KOPT-K1 (cell line): ENCODE results near the gene PRICKLE4.

Experiments used
- H3K27ac ChIP-seq: fragments of 200-600 bp; sonication (generic); 2 replicates; pipeline ENCODE4 v1.5.1; 2016; ENCODE audit warnings: antibody characterized with exemption, mild to moderate bottlenecking, low read depth, low read length; ENCODE audit not compliant: poor library complexity, severe bottlenecking
- H3K36me3 ChIP-seq: fragments of 200-600 bp; sonication (generic); 2 replicates; pipeline ENCODE4 v1.5.1; 2017; ENCODE audit warnings: antibody characterized with exemption, mild to moderate bottlenecking, low read length, moderate library complexity; ENCODE audit not compliant: insufficient read depth
- H3K9me3 ChIP-seq: fragments of 200-600 bp; sonication (generic); 2 replicates; pipeline ENCODE4 v1.5.1; 2017; ENCODE audit warnings: antibody characterized with exemption, low read length, mild to moderate bottlenecking; ENCODE audit not compliant: insufficient read depth, poor library complexity, severe bottlenecking

The PRICKLE4 gene

DNA sequence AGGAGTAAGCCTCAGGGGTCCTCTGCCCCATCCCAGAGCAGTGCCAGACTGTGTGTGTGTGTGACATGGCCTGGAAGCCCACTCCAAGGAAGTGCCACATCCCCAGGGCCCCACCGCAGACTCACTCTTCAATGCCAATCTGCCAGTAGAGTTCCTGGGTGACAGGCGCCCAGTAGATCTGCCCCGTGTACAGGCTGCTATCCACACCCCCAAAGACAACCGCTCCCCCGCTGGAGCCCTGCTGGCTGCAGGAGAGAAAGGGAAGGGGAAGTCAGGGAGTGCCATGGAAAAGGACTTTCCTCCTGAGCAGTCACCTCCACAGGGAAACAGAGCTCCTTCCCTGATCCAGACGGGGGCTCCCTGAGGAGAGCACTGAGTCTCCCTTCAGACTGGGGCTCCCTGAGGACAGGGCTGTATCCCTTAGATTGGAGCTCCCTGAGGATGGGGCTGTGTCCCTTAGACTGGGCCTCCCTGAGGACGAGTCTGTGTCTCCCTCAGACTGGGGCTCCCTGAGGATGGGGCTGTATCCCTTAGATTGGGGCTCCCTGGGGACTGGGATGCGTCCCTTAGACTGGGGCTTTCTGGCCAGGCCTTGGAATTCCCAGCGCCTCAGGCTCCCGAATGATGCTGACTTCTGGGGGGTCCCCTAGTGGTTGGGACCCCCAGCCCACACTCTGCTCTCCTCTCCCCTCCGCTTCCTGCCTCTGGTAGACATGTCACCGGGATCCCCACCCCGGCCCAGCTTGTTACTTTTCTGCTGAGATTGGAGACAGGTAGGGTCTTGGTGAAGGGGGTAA, 40.0 kb upstream of the PRICKLE4 start:
- no peaks in the 10 kb centered on the region for H3K36me3 ChIP-seq
- no peak overlapping the region for H3K27ac ChIP-seq
- H3K9me3 ChIP-seq: no peaks in the 10 kb centered on the region

DNA sequence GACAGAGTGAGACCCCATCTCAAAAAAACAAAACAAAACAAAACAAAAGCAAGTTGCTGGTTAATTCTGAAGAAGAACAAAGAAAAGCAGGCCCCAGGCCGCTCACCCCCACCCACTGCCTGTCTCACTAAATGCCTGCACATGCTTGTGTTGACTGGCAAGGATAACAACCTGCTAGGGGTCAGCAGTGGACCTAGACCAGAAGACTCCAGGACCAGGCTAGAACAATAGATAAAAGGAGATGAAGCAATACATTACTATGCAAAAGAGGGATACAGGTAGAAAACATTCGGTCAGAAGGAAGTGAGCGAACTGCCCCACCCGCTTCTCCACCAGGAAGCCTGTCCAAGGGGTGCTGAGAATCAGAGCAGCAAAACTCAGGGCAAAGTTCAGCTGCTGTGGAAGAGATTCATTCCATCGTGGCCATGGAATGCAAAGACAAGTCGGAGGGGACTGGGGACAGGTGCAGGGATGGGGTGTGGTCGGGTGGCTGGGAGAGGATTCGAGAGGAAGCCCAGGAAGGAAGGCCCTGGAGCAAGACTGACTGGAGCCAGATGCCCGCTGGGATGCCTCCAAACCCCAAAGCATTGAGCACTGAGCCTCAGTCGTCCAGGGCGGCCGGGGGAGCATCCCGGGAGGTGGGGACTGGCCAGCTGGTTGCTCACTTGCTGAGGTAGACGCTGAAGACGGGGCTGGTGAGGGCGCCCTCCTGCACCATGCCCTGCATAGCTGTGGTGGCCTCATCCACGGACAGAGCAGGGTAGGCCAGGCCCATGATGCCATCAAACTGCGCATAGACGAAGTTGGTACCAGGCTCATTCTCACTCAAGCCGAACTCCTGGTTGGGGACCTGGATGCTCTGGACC, 38.7 kb upstream of the PRICKLE4 start:
- no peaks in the 10 kb centered on the region for H3K36me3 ChIP-seq
- H3K9me3 ChIP-seq: no peaks in the 10 kb centered on the region

DNA sequence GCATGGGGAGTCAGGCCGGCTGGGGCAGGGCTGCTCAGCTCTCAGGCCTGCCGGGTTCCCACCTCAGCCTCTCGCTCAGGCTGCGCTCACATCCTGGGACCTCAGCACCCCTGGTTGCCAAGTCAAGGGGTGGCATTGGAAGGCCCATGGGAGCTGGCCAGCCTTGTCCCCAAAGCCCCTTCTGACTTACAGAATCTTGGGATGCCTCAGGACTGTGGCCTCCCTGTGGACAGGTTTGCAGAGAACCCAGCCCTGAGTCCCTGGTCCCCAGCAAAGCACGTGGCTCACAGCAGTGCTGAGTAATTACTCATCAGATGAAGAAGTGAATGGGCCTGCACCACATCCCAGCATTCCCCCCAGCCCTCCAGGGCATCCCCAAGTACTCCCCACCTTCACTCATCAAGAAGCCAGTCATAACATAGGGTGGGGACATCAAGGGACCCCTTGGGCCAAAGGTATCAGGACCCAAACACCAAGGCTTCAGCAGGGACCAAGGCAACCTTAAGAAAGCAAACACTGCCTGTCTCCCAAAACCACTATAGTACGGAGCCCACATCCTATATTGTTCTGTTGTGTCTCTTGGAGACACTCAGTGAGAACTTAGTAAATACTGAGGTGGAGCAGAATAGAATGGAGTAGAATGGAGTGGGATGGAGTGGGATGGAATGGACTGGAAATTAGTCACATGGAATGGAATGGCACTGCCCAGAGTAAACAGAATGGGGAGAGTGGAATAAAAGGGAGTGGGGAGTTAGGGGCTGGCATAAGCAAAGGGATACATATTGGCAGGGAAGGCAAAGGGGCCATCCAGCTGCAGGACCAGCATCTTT, 37.0 kb upstream of the PRICKLE4 start:
- Histone ChIP-seq H3K36me3 (no peaks in the 10 kb centered on the region), H3K27ac (no peak overlapping the region), H3K9me3 (no peaks in the 10 kb centered on the region)

More for the DNA sequence above, 38.7 kb upstream of the PRICKLE4 start:
- H3K27ac ChIP-seq: no peak overlapping the region

DNA sequence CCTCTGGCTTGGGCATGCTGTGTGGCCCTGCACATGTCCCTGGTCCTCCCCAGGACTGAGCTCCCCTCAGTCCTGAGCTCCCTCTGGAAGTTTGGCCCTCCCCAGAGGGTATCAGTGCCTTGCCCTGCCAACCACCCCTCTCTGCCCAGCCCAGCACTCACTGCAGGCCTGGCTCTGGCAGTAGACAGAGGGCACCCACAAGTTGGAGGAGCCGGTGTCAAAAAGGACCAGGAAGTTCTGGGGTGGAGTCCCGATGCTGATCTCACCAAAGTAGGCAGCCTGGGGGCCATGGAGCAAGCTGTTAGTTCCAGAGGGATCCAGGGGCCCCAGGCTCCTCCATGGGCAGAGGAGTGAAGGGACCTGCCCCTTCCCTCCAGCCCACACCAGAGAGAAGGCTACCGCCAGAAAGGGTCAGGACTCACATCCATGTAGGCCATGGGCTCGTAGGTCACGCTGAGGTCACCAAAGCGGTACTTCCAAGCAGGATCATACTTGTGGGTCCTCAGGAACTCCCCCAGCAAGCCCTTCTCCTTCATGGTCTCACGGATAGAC, 36.3 kb upstream of the PRICKLE4 start:
- Histone ChIP-seq H3K9me3 (no peaks in the 10 kb centered on the region), H3K27ac (no peak overlapping the region), H3K36me3 (no peaks in the 10 kb centered on the region)

DNA sequence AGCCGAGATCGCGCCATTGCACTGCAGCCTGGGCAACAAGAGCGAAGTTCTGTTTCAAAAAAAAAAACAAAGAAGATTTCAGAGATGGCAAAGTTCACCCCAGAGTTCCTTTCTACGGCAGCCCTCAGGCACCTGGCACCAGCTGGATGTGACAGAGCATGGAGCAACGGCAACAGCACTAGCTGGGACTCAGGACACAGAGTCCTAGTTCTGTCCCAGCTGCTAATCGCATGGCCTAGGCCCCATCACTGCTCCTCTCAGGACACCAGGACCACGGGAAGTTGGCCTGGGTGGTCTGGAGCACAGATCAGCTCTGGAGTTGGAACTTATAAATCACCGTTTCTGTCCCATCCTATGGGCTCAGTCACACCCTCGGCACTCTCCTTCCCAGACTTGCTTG, 34.5 kb upstream of the PRICKLE4 start:
- no peaks in the 10 kb centered on the region for H3K9me3 ChIP-seq
- H3K27ac ChIP-seq: no peak overlapping the region
- H3K36me3 ChIP-seq: no peaks in the 10 kb centered on the region

DNA sequence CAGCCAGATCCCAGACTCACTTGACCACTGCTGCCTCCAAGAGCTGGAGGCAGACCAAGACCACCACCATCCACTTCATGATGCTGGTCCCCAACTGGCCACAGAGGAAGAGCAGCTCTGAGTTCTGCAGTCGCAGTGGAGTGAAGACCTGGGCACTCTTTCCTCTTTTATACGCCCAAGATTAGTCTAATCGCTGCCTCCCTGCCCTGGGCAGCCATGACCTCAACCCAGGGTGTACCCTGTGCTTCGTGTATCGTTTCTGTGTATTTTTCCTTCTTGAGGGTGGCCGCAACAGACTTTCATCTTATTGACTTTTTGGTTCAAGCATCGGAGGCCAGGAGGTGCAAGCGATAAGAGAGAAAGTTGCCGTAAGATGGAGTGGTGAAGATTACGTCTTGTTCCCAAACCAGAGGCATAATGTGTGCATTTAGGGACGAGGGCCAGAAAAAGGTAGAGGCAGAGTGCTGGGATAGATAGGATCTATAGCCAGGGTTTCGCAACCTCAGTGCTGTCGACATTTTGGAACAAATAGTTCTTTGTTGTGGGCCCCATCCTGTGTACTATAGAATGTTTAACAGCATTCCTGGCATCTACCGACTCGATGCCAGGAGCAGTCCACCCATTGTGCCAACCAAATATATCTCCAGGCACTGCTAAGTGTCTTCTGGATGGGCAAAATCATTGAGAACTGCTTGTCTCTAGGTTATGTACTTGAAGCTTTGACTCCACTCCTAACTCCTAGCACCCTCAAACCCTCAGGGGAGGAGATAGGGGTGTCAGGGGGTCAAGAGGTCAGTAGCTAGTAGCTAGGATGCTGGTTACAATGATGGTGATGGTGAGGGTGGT, 33.1 kb upstream of the PRICKLE4 start, which contains the start of gene PGC:
TSS of gene PGC (minus strand) at position 142 of the 846 bp plus-strand sequence. CDS start at position 79, 63 bp downstream.
- H3K9me3 ChIP-seq: no peaks in the 10 kb centered on the region
- no peaks in the 10 kb centered on the region for H3K36me3 ChIP-seq
- H3K27ac ChIP-seq: no peak within 1 kb of the TSS

DNA sequence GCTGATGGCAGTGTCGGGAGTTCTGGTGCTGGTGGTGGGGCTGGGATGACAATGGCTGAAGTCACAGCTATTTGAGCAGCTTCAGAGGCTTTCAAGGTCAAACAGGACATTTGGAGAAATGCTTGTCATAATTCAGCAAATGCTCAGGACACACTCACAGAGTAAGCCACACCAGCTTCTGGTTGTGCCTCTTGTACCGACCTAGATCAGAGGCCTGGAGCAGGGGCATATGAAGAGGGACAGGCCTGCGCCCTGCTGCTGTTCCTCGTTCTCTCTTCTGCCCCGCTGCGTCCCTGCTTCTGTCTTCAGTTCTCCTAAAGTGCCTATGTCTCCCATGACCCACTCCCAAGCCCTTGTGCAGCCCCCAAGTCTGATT, 32.5 kb upstream of the PRICKLE4 start:
- Histone ChIP-seq H3K36me3 (no peaks in the 10 kb centered on the region), H3K9me3 (no peaks in the 10 kb centered on the region), H3K27ac (no peak overlapping the region)

DNA sequence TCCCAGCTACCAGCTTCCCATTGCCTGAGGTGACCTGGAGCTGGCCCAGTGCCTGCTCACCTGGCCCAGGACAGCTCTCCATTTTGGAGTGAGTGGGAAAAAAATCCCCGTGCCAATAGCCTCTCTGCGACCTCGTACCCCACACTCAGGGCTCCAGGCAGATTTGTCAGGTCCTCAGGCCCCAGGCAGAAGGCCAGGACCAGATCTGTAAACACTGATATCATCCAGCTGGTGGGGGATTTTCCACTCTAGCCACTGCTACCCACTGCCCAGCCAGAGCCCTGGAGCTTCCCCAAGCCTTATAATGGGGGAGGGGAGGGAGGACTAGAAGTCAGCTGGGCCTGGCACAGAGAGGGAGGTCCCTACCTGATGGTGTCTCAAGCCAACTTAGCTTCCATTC, 32.0 kb upstream of the PRICKLE4 start:
- H3K27ac ChIP-seq: no peak overlapping the region
- H3K36me3 ChIP-seq: no peaks in the 10 kb centered on the region

DNA sequence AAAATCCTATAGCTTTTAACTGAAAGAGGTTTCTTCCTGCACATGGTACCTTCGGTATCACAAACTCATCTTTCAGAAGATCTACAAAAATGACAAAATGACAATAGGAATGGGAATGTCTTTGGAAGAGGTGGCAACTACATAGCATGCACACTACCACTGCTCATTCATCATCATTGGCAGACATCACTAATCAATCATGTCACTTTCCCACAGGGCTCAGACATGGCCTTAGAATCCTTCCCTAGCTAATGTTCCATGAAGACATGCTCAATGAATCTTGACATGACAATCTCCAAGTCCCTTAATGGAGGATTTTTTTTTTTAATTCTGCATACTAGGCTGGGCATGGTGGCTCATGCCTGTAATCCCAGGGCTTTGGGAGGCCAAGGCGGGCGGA, 30.2 kb upstream of the PRICKLE4 start:
- H3K9me3 ChIP-seq: no peaks in the 10 kb centered on the region
- no peaks in the 10 kb centered on the region for H3K36me3 ChIP-seq
- H3K27ac ChIP-seq: no peak overlapping the region

More for the DNA sequence above, 32.0 kb upstream of the PRICKLE4 start:
- no peaks in the 10 kb centered on the region for H3K9me3 ChIP-seq

DNA sequence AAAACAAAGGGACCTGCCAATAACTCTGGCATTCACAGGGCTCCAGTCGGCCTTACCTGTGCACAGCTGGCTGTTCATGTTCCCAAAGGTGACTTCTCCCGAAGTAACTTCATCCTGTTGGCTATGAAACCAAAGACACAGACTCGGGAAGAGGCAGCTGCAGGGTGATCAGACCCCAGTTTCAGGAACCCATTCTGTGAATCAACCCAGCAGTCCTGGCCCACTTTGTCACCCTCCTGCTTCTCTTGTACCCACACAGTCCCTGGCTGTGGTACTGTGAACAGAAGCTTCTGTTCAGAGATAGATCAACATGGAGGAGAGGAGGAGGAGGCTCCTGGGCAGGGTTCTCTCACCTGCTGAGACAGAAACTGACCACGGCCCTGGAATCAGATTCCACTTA, 24.7 kb upstream of the PRICKLE4 start:
- no peaks in the 10 kb centered on the region for H3K9me3 ChIP-seq
- H3K36me3 ChIP-seq: no peaks in the 10 kb centered on the region
- H3K27ac ChIP-seq: no peak overlapping the region

DNA sequence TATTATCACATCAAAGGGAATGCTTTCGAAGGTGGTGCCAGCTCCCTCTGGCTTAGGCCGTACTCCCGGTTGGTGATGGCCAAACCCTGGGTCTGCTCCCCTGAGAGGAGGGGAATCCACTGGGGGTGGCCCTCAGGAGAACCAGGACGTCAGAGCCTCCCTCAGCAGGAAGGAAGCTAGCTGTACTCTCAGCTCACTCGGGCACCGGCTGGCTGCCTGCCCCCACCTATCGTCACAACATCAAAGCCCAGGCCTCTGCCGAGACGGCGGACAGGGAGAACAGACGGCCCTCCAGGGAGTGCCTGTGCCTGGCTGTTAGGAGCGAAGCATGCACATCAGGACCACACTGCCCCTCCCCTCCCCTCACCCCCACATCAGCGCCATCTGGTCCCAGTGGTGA, 24.2 kb upstream of the PRICKLE4 start:
- H3K27ac ChIP-seq: no peak overlapping the region
- H3K36me3 ChIP-seq: no peaks in the 10 kb centered on the region
- no peaks in the 10 kb centered on the region for H3K9me3 ChIP-seq

DNA sequence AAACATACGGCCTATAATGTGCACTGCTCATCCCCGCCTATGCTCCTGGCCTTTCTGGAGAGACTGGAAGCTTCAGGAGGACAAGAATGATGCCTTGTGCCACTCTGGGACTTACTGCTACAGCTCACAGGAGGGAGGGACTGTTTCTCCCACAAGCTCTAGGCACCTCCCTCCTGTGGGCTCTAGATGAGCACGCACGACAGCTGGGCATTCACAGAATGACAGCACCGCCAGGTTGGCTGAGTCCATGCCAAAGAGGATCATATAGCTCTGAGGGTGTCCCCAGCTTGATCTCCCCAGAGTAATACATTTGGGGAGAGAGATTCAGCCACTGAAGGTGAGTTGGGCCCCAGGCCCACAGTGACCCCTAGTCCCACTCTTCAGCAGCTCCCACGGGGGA, 23.3 kb upstream of the PRICKLE4 start:
- Histone ChIP-seq H3K27ac (no peak overlapping the region), H3K36me3 (no peaks in the 10 kb centered on the region), H3K9me3 (no peaks in the 10 kb centered on the region)

DNA sequence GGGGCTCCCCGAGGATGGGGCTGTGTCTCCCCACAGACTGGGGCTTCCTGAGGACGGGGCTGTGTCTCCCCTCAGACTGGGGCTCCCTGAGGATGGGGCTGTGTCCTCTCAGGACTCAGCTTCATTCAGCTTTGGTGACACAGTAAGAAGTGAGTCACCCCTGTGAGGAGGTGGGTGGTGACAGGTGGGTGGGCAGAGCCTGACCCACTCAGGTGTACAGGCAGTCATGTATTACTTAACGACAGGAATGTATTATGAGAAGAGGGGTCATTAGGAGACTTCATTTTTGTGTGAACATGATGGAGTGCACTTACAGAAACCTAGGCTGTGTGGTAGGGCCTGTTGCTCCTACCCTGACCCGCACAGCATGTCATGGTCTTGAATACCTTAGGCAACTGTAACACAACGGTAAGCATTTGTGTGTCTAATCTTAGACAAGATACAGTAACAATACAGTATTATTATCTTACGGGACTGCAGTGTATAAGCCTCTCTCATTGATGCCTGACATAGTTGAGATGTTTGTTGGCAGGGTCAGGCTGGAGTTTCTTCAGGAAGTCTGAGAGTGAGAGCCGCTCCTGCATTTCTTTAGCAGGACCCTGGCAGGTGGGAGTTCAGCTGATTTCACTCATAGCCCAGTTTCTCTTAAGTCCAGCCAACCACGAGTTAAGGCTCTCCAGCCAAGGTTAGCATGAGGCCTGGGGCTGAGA, 22.5 kb upstream of the PRICKLE4 start:
- no peaks in the 10 kb centered on the region for H3K36me3 ChIP-seq
- H3K27ac ChIP-seq: no peak overlapping the region
- H3K9me3 ChIP-seq: no peaks in the 10 kb centered on the region
